Raji (cell line): ENCODE data around the gene ALDH16A1.
A peak's percentile ranks its signal among the peaks of the same experiment; 100 is the strongest.

Experiments used
- POLR2A ChIP-seq: IDR thresholded peaks from 2 replicates; pipeline ENCODE4 v1.6.1; 2011; ENCODE audit warnings: low read depth, low read length, control low read depth; ENCODE audit not compliant: insufficient read depth

The ALDH16A1 gene

GRCh38 chr19:49453013-49453756, at the start of gene ALDH16A1:
Gene ALDH16A1, plus strand, starts transcription at chr19:49453225. Its CDS starts 107 bp downstream, at chr19:49453332.
- peak; percentile 91 for TF ChIP-seq POLR2A

GRCh38 chr19:49403404-49404187, 49.4 kb upstream of the ALDH16A1 start:
- TF ChIP-seq POLR2A: no peak

- no peak for TF ChIP-seq POLR2A
Measured at GRCh38 chr19:49407079-49407478, 45.9 kb upstream of the ALDH16A1 start.

- TF ChIP-seq POLR2A: no peak
Measured at GRCh38 chr19:49407482-49408015, 45.5 kb upstream of the ALDH16A1 start.

- TF ChIP-seq POLR2A: 0 out of 2 replicates have a peak, but pooled peaks have one; percentile 9
Measured at GRCh38 chr19:49408816-49409440, 44.1 kb upstream of the ALDH16A1 start.

GRCh38 chr19:49409441-49410029, 43.5 kb upstream of the ALDH16A1 start:
- TF ChIP-seq POLR2A: 0 out of 2 replicates have a peak, but pooled peaks have one; percentile 5

GRCh38 chr19:49411681-49412326, 41.2 kb upstream of the ALDH16A1 start:
- TF ChIP-seq POLR2A: no peak

GRCh38 chr19:49413348-49413747, 39.7 kb upstream of the ALDH16A1 start:
- no peak for TF ChIP-seq POLR2A

GRCh38 chr19:49414256-49414655, 38.8 kb upstream of the ALDH16A1 start:
- no peak for TF ChIP-seq POLR2A

- TF ChIP-seq POLR2A: no peak
Measured at GRCh38 chr19:49415102-49415809, 37.8 kb upstream of the ALDH16A1 start.

GRCh38 chr19:49415810-49416200, 37.2 kb upstream of the ALDH16A1 start:
- TF ChIP-seq POLR2A: no peak

GRCh38 chr19:49417088-49417487, 35.9 kb upstream of the ALDH16A1 start:
- TF ChIP-seq POLR2A: no peak

- no peak for TF ChIP-seq POLR2A
Measured at GRCh38 chr19:49418511-49418910, 34.5 kb upstream of the ALDH16A1 start.

GRCh38 chr19:49419173-49419572, 33.9 kb upstream of the ALDH16A1 start:
- TF ChIP-seq POLR2A: no peak
